SW 1271 (cell line): ENCODE measurements around the gene MEGF11.
"Not testable (repeated sequence)": the region's sequence is repeated elsewhere in the genome, so short reads cannot be mapped to it uniquely, and the experiment has no call there.

Experiments
- DNase-seq, 2 experiments: peaks; one replicate each; lab custom pipeline; 2025; lab: John Stamatoyannopoulos, UW

Gene MEGF11

DNA sequence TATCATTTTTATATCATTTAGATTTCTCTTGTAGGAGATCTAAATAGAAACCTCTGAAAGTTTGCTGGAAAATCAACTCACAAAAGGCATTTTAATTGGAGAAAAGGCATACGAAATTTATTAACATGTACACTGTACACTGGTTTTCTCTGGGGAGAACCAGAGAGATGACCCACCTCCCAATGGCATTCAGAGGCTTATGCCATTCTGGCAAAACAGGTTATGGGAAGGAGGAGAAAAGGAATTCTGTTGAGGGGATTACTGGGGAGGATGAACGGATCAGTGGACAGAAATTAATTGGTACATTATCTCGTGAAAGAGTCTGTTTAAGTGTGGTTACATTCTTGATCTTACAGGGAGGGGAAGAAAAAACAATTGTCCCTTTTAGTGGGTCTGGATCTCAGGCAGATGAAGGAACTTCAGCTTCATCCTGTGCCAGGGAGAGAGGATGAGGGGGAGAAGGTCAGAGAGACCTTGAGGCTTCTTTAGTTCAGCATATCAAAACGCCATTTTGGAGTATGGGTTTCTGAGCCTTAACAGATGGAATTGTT lies 367.8 kb downstream of the MEGF11 start:
- no peak for DNase-seq

DNA sequence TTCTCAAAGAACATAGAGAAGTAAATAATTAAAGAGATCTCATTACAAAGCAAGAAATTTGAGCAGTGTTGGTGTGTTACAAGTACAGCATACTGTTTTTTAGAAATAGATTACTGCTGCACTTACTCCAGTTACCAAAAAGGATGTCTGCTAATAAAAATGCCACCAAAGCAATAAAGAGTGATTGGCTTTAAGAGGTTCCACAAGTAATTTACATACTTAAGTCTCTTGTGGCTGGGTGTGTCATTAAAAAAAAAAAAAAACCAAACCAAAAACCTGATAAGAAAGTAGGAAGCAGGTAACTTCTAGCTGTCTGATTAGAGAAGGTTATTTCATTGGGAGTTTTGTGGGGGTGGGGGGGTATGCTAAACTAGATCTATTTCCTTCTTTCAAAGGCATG lies 369.0 kb downstream of the MEGF11 start:
- no peak for DNase-seq

DNA sequence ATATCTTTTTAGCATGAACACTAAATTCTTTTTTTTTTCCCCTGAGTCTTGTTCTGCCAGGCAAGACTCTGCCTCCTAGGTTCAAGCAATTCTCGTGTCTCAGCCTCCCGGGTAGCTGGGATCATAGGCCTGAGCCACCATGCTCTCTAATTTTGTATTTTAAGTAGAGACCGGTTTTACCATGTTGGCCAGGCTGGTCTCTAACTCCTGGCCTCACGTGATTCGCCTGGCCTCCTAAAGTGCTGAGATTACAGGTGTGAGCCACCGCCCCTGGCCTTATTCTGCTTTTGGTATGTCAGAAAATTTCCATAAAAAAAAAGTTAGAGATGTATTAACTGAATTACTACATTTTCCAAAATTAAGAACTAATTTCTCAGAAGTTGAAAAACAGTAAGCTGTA lies 370.0 kb downstream of the MEGF11 start:
- DNase-seq = no peak

DNA sequence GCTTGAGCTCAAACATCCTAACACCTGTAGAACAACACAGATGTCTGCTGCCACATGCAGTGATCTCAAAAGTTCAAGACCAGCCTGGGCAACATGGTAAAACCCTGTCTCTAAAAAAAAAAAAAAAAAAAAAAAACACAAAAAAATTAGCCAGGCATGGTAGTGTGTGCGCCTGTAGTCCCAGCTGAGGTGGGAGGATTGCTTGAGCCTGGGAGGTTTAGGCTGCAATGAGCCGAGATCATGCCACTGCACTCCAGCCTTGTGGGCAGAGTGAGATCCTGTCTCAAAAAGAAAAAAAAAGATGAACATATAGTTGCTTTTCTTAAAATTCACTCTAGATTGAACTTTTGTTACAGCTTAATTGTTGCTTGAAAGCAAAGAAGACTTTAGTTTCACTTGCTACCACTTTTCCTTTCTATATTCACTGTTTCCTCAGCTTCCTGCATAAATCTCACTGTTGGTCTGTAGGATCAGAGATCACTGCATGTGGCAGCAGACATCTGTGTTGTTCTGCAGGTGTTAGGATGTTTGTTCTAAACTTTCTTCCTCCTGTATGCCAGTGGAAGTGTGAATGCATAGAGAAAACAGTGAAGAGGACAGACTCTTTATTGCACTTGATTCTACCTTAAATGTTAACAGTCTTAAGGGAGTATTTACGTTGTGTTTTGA lies 371.6 kb downstream of the MEGF11 start:
- DNase-seq = no peak

DNA sequence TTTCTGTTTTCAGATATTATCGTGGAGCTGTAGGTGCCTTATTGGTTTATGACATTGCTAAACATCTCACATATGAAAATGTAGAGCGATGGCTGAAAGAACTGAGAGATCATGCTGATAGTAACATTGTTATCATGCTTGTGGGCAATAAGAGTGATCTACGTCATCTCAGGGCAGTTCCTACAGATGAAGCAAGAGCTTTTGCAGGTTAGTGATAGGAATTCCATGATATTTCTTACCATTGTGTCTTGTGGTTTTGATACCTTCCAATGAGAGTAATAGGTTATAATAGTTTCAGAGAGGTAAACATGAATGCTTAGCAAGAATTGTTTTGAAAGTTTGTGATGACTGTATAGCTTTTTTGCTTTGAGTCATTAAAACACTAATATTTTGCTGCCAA lies 375.8 kb downstream of the MEGF11 start:
- no peak for DNase-seq

DNA sequence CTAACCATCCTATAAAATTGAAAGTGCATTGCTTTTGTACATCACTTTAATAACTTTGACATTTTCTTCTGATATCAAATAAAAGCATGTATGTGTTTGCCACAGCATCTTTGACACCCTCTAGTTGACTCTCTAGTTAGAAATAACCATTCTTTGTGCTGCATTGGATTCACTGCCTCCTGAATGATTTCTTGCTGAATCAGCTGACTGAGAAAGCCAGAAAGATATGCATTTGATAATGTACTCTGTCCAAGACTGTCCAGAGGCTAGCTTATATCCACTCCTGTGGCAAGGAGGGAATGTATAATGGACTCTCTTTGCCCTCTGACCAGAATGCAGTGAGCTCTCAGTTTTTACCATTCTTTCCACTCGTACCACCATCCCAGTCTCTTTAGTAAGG lies 378.1 kb downstream of the MEGF11 start:
- no peak for DNase-seq

DNA sequence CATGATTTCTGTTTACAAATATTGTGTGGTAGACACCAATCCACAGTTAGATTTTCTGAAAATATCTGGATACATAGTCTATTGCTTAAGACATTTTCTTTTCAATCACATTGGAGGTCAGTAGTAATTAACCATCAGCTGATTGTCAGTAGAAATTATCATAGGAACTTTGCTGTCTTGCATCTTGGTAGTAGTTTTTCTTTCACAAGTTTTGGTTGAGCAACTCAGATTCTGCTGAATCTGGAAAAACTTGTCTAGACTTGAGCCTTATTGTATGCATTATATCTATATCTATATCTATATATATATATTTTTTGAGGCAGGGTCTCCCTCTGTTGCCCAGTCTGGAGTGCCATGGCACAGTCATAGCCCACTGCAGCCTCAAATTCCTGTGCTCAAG lies 380.3 kb downstream of the MEGF11 start:
- DNase-seq = no peak

DNA sequence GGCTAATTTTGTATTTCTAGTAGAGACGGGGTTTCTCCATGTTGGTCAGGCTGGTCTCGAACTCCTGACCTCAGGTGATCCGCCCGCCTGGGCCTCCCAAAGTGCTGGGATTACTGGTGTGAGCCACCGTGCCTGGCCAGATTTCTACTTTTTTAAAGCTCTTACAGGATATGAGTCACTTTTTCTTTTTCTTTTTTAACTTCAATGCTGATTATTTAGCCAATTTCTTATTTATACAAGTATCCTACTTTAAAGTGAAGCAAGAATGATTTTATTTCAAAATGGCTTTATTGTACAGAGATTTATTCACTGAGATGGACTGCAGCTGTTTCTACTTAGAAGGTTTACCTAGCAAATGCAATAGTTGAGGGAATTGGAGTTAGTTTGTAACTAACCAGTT lies 381.0 kb downstream of the MEGF11 start:
- DNase-seq = not testable (repeated sequence)

DNA sequence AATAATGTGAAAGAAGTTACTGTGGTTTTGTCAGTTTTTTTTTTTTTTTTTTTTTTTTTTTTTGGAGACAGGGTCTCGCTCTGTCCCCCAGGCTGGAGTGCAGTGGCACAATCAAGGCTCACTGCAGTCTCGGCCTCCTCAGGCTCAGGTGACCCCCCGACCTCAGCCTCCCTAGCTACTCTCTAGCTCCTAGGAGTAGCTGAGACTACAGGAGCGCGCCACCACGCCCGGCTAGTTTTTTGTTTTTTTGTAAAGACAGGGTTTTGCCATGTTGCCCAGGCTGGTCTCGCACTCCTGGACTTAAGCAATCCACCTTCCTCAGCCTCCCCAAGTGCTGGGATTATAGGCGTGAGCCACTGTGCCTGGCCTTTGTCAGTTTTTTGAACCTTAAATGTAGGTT lies 381.7 kb downstream of the MEGF11 start:
- not testable (repeated sequence) for DNase-seq

DNA sequence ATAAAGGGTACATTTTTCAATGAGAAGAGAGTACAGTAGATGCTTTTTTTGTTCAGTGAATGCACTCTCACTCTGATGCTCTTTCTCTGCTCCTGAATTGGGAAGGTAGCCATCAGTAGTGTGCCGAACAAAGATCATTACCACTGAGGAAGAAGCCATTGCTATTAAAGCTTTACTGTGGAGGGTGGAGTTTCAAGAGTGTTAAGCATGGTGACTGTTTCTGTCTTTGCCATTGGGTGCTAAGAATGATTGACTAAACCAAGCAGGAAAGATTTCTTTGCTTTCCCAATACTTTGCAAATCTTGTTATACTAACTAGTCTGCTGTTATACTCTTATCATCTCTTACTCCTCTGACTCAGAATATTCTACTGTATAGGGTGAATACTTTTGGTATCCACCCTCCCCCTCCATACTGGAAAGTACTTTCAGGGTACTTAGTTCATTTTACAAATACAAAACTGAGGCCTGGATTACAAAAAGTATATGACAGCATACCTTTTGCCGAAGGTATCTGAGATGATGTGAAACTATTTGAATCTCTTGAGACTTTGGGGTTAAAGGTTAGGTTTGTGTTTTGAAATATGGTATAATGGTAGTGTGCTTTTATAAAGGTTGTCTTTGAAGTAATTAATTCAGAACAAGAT lies 382.5 kb downstream of the MEGF11 start:
- peak; percentile 32 to 86 for DNase-seq

DNA sequence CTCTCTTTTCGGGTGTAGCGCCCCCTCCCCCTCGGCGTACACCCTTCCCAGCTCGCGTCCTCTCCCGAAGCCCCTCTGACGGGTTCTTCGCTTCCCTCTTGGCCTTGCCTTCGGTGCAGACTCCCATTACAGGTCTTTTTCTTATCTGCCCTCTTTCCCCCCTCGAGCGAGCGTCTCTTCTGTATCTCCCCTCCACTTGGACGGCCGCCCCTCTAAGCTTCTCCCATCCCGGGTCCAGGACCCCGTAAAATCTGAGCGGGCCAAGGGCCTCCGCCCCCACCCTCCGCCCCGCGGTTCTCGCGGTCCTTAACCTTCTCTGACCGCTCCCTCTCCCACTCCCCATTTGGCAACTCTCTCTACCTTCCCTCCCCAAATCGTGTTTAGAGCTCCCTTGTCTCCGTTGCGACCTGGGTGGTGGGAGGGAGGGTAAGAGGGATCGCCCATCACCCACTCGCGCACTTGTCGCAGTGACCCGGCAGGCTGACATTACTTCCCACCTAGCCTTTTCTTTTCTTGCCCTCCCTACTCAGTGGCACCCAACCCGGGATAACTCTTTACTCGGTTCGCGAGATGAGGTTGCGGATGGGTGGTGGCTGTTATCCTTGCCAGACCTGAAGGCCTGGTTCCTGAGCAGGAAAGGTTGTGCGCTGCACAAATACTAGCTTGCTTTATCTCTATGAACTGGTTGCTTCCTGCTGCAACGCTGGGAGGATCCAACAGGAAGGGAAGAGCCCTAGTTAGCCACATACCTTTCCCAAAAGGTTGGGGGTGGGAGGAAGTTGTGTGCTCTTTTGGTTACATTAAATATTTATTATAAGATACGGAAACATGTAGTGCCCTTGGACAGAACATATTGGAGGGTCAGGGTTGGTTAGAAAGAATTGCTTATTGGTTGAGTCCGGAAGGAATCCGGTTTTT lies 383.3 kb downstream of the MEGF11 start:
- DNase-seq = peak in 1 of 2 experiments; percentile 68

DNA sequence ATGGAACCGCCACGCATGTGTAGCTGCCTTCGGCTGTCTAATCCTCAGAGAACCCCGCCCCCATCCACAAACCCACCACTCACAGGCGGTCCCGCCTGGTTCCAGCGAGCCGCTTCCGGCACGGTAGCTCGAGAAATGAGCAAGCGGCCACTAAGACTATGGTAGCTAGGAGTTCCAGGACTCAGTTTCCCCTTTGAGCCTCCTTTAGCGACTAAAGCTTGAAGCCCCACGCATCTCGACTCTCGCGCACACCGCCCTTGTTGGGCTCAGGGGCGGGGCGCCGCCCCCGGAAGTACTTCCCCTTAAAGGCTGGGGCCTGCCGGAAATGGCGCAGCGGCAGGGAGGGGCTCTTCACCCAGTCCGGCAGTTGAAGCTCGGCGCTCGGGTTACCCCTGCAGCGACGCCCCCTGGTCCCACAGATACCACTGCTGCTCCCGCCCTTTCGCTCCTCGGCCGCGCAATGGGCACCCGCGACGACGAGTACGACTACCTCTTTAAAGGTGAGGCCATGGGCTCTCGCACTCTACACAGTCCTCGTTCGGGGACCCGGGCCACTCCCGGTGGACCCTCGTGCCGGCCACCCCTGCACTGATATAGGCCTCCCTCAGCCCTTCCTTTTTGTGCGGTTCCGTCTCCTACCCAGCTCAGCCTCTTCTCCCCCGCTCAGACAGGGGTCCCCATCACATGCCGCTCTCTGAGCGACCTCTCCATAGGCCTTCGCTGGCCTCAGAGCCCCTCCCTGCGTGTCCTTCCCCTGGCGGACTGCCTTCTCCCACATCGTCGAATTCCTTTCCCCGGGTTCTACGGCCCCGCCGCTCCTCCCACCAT lies 384.2 kb downstream of the MEGF11 start, which contains the start of gene RAB11A:
TSS of gene RAB11A (plus strand) at position 366 of the 828 bp plus-strand sequence. CDS start at position 461, 95 bp downstream.
- peak; percentile 95 to 99 for DNase-seq

DNA sequence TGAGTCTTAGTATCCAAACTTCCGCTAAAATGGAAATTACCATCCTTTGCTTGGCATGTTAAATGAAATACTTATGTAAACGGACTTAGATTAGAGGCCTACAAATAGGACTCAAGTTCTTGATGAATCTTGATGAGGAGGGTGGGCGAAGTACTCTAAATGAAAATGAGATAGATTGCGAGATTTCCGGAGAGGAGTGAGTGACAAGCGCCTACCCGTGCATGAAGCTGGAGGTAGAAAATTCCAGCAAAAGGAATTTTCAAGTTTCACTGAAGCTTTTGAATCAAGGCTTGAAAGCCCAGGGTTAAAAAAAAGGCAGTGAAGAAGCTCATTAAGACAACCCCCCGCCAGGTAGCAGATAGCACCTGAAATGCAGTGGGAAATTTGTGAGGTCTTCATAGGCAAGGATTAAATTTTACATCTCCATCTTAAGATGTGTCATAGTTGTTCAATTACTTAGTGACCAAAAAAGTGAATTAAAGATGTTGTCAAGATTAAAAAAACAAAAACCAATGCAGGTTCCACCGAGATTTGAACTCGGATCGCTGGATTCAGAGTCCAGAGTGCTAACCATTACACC lies 384.9 kb downstream of the MEGF11 start:
- peak in 1 of 2 experiments; percentile 75 for DNase-seq

DNA sequence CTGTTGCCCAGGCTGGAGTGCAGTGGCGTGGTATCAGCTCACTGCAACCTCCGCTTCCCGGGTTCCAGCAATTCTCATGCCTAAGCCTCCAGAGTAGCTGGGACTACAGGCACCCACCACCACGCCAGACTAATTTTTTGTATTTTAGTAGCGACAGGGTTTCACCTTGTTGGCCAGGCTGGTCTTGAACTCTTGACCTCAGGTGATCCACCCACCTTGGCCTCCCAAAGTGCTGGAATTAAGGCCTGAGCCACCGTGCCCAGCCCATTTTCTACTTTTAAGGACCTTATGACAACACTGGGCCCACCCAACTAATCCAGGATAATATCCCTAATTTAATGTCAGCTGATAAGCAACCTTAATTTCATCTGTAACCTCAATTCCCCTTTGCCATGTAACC lies 385.6 kb downstream of the MEGF11 start:
- not testable (repeated sequence) for DNase-seq

DNA sequence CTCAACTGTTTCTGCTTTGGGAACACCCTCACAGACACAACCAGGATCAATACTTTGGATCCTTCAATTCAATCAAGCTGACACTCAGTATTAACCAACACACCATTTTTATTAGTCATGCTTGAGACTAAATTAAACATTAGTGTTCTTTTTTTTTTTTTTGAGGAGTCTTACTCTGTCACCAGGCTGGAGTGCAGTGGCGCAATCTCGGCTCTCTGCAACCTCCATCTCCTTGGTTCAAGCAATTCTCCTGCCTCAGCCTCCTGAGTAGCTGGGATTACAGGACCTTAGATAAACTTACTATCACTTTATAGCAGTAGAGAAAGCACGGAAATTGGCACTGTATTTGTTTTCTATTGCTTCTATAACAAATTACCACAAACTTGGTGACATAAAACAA lies 386.3 kb downstream of the MEGF11 start:
- DNase-seq = no peak

DNA sequence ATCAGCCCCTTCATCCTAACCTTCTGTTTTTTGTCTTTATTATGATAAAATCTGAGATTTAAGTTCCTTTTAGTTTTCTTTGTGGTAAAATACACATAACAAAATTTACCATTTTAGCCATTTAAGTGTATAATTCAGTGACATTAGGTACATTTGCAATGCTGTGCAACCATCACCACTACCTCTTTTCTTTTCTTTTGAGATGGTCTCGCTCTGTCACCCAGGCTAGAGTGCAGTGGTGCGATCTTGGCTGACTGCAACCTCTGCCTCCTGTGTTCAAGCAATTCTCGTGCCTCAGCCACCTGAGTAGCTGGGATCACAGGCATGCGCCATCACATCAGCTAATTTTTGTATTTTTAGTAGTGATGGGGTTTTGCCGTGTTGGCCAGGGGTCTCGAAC lies 390.4 kb downstream of the MEGF11 start:
- DNase-seq = no peak

DNA sequence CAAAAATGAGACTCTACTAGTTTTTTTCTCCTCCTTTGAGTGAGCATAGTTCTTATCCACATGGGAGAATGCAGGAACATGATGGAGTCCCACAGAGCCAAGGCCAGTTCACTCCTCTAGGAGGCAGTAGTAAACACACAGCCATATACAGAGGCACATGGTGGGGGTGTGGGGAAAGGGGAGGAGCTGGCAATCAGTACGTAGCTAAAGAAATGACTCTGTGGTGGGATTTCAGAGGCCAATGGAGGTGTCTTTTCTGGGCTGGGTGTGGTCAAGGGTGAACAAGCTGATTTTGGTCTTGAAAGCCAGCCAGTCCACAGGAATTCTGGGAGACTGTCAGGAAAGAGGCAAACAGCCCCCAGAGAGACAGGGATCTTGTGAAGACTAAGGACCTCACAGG lies 390.9 kb downstream of the MEGF11 start:
- DNase-seq = peak; percentile 59 to 77

DNA sequence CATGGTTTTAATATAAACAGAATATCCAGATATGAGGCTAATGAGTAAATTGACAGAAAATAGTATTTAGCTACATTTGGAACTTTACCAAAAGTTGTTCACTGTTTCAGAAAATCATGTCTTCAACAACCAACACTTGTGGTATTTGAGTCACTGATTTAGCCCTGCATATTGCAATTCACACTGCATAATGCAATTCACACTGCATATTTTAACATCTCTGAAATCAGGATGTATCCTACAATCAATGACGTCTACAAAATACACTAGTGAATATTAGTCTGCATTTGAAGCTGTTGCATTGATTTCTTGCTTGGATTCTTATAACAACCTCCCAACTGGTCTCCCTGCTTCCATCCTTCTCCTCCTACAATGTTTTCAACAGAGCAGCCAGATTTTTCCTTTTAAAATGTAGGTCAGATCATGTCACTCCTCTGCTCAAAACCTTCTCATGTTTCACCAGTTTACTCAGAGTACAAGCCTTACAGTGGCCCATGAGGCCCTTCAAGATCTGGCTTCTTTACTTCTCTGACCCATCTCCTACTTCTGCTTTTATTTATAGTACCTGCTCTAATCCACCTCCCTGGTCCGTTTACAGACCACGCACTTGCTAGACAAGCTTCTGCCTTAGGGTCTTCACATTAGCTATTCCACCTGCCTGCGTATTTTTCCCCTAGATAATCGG lies 395.7 kb downstream of the MEGF11 start:
- no peak for DNase-seq

DNA sequence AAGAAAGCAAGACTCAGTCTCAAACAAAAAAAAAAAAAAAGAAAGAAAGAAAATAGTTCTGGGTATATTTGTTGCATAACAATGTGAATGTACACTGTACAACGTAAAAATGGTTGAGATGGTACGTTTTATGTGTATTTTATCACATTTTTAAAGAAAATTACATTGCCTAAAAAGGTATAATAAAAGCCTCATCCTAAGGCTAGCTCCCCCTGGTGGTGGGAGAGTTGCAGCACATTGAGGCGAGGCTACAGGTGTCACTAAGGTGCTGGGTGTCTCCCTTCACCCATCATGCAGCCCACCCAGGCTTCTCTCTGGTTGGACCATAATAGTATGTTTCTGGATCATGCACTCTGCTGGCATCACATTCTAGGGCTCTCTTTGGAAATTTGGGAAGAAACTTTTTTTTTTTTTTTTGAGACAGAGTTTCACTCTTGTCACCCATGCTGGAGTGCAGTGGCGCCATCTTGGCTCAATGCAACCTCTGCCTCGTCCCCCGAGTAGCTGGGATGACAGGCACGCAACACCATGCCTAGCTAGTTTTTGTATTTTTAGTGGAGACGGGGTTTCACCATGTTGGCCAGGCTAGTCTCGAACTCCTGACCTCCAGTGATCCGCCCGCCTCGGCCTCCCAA lies 396.6 kb downstream of the MEGF11 start:
- peak; percentile 32 to 54 for DNase-seq

DNA sequence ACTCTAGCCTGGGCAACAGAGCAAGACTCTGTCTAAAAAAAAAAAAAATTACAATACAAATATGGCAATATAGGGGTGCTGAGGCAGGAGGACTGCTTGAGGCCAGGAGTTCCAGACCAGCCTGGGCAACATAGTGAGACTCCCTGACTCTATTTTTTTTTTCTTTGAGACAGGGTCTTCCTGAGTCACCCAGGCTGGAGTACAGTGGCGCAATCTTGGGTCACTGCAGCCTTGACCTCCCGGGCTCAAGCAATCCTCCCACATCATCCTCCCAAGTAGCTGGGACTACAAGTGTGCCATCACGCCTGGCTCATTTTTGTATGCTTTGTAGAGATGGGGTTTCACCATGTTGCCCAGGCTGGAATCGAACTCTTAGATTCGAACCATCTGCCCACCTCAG lies 401.6 kb downstream of the MEGF11 start:
- DNase-seq = no peak
